Fibroblast of lung (primary cell): Measurements from ENCODE around the gene UST. TPM values are rescaled to one million over a fixed set of nuclear protein-coding genes. Genes with fewer than 3 reads are reported as not detected.

Experiments used
- DNase-seq, 2 donors: peaks; one replicate each; pipeline versions ENCODE4 v3.0.0 to v3.0.0-alpha.2; 2010; ENCODE audit warnings: low read depth in 2 of 2
- H2AFZ ChIP-seq: 2 replicates; pipeline ENCODE4 v1.5.1; 2012; ENCODE audit warnings: low read length, control low read depth, inconsistent platforms
- H3K27ac ChIP-seq: 2 replicates; pipeline ENCODE4 v1.5.1; 2011; ENCODE audit warnings: low read length, control low read depth; ENCODE audit not compliant: insufficient read depth
- H3K27me3 ChIP-seq: 2 replicates; pipeline ENCODE4 v1.5.1; 2011; ENCODE audit warnings: mild to moderate bottlenecking, low read length; ENCODE audit not compliant: control insufficient read depth, insufficient read depth
- H3K36me3 ChIP-seq: 2 replicates; pipeline ENCODE4 v1.5.1; 2011; ENCODE audit warnings: low read length; ENCODE audit not compliant: control insufficient read depth, insufficient read depth
- H3K4me1 ChIP-seq: 2 replicates; pipeline ENCODE4 v1.5.1; 2011; ENCODE audit warnings: low read length; ENCODE audit not compliant: control insufficient read depth, insufficient read depth; ENCODE audit errors: extremely low read depth
- H3K4me2 ChIP-seq: 2 replicates; pipeline ENCODE4 v1.5.1; 2011; ENCODE audit warnings: low read length, control low read depth; ENCODE audit not compliant: insufficient read depth; ENCODE audit errors: extremely low read depth
- H3K4me3 ChIP-seq, 4 experiments: fragments of 200-600 bp in 1 of 4; sonication (generic) in 1 of 4; replicated peaks in 1 of 4; 2 replicates each; pipeline ENCODE4 v1.5.1; 2011 to 2016; ENCODE audit warnings: low read length in 4 of 4, low read depth in 3 of 4, mild to moderate bottlenecking in 3 of 4, control low read depth in 2 of 4, inconsistent platforms in 1 of 4, mixed read lengths in 1 of 4; ENCODE audit not compliant: insufficient read depth in 1 of 4; ENCODE audit errors: control extremely low read depth in 1 of 4
- H3K79me2 ChIP-seq: 2 replicates; pipeline ENCODE4 v1.5.1; 2012; ENCODE audit warnings: mild to moderate bottlenecking, low read length, inconsistent platforms; ENCODE audit not compliant: control insufficient read depth, insufficient read depth
- H3K9ac ChIP-seq: 2 replicates; pipeline ENCODE4 v1.5.1; 2011; ENCODE audit warnings: mild to moderate bottlenecking, low read length, control low read depth; ENCODE audit not compliant: insufficient read depth
- H3K9me3 ChIP-seq: 2 replicates; pipeline ENCODE4 v1.5.1; 2012; ENCODE audit warnings: low read depth, low read length; ENCODE audit not compliant: control insufficient read depth, insufficient read depth
- H4K20me1 ChIP-seq: 2 replicates; pipeline ENCODE4 v1.5.1; 2011; ENCODE audit warnings: low read length; ENCODE audit not compliant: control insufficient read depth, insufficient read depth; ENCODE audit errors: extremely low read depth
- CTCF ChIP-seq, 2 donors: IDR thresholded peaks in 1 of 2; conservative IDR thresholded peaks in 1 of 2; 1 replicate in 1 of 2; 2 replicates in 1 of 2; pipeline ENCODE4 v1.5.1; 2011 to 2012; ENCODE audit warnings: low read length in 2 of 2, control low read depth in 1 of 2, inconsistent platforms in 1 of 2, low read depth in 1 of 2, mild to moderate bottlenecking in 1 of 2
- EZH2 ChIP-seq: IDR thresholded peaks from 2 replicates; pipeline ENCODE4 v1.5.1; 2012; ENCODE audit warnings: low read length, control low read depth, mild to moderate bottlenecking; ENCODE audit errors: missing control alignments
- polyA plus RNA-seq, 2 donors: library from polyadenylated mRNA; depleted of rRNA in 1 of 2; stranded (reverse) in 1 of 2; unstranded in 1 of 2; fragments of >200 nt; gene quantifications; 2 replicates each; pipeline ENCODE4 v1.2.1, GENCODE V29; 2011 to 2012; ENCODE audit warnings: missing spikeins in 1 of 2
- total RNA-seq: library from RNA; depleted of rRNA; stranded (reverse); fragments of >200 nt; gene quantifications from 2 replicates; pipeline ENCODE4 v1.2.1, GENCODE V29; 2014

Gene UST
- total and polyA plus RNA-seq, 2 donors (not counting 1 experiment from before 2014, with no cell fraction given) = 6.8 to 19.5 TPM

- Histone ChIP-seq H3K27me3 (no peaks in the 10 kb centered on the region), H3K4me2 (no peak overlapping the region), H3K9me3 (no peaks in the 10 kb centered on the region), H3K4me1 (peaks cover 5% of the 10 kb centered on the region), H2AFZ (no peak overlapping the region), H3K9ac (no peak overlapping the region), H3K4me3 (no peak overlapping the region), H3K27ac (no peak overlapping the region), H3K36me3 (no peaks in the 10 kb centered on the region), H3K79me2 (no peaks in the 10 kb centered on the region), H4K20me1 (no peaks in the 10 kb centered on the region)
- DNase-seq = no peak
- no peak for TF ChIP-seq EZH2
Observed at GRCh38 chr6:148967011-148967520, 220.2 kb downstream of the UST start.

GRCh38 chr6:148967541-148967956 is 220.7 kb downstream of the UST start:
- Histone ChIP-seq H3K27me3 (no peaks in the 10 kb centered on the region), H3K4me3 (no peak overlapping the region), H3K9ac (no peak overlapping the region), H3K27ac (no peak overlapping the region), H3K9me3 (no peaks in the 10 kb centered on the region), H3K4me2 (no peak overlapping the region), H3K79me2 (no peaks in the 10 kb centered on the region), H3K36me3 (no peaks in the 10 kb centered on the region), H2AFZ (no peak overlapping the region), H4K20me1 (no peaks in the 10 kb centered on the region), H3K4me1 (peaks cover 5% of the 10 kb centered on the region)
- TF ChIP-seq CTCF (conservative IDR thresholded peaks at IDR 0.05 in 1 of 2, IDR thresholded peaks at IDR 0.05 in 1 of 2; ENCODE audit: low read depth in 1 of 2, low read length in 2 of 2) = no peak
- no peak for TF ChIP-seq EZH2
- no peak for DNase-seq

- Histone ChIP-seq H3K4me1 (peaks cover 5% of the 10 kb centered on the region), H3K4me3 (no peak overlapping the region), H3K9me3 (no peaks in the 10 kb centered on the region), H4K20me1 (no peaks in the 10 kb centered on the region), H2AFZ (no peak overlapping the region), H3K27ac (peak overlapping the region; percentile 74), H3K79me2 (no peaks in the 10 kb centered on the region), H3K27me3 (no peaks in the 10 kb centered on the region), H3K36me3 (no peaks in the 10 kb centered on the region), H3K9ac (no peak overlapping the region), H3K4me2 (peak overlapping the region; percentile 9)
- peak; percentile 30 to 69 for DNase-seq
- TF ChIP-seq EZH2 (no peak), CTCF (conservative IDR thresholded peaks at IDR 0.05 in 1 of 2, IDR thresholded peaks at IDR 0.05 in 1 of 2; ENCODE audit: low read depth in 1 of 2, low read length in 2 of 2) (no peak)
Observed at GRCh38 chr6:148968771-148969602, 222.2 kb downstream of the UST start.
